Measurements from ENCODE around the gene ACACA. TPM values are rescaled to one million over a fixed set of nuclear protein-coding genes. Genes with fewer than 3 reads are reported as not detected.

Gene ACACA
- total RNA-seq, 1 donor from 2014 or later, result 42.4 TPM

GRCh38 chr17:37386462-37386861 lies 20.2 kb downstream of the ACACA start:
- no peaks in the 10 kb centered on the region for H3K36me3 Mint-ChIP-seq (ENCODE audit: low read depth)
- ChIA-PET CTCF (interaction anchor here (0.9 kb wide), 1 partner anchor 11 kb away, joined by 3 read pairs; no protein-coding TSS in a partner anchor), POLR2A (interaction anchor here (0.7 kb wide), 1 partner anchor 87 kb away, joined by 3 read pairs; no protein-coding TSS in a partner anchor)
- no peak overlapping the region for H3K4me3 Mint-ChIP-seq
- no peaks in the 10 kb centered on the region for H3K4me1 Mint-ChIP-seq
- no peak for DNase-seq
- ATAC-seq (ENCODE audit: low read depth), result no peak
- TF ChIP-seq CTCF (IDR thresholded peaks at IDR 0.05), result no peak
- no peaks in the 10 kb centered on the region for H3K9me3 Mint-ChIP-seq
- intact Hi-C loops (cut with micrococcal nuclease), result no loop called here
- H3K27ac Mint-ChIP-seq, result no peak overlapping the region
- no peaks in the 10 kb centered on the region for H3K27me3 Mint-ChIP-seq

GRCh38 chr17:37385474-37385990 lies 21.1 kb downstream of the ACACA start:
- Mint-ChIP-seq H3K4me3 (no peak overlapping the region), H3K9me3 (no peaks in the 10 kb centered on the region), H3K27ac (no peak overlapping the region), H3K36me3 (ENCODE audit: low read depth) (no peaks in the 10 kb centered on the region), H3K27me3 (no peaks in the 10 kb centered on the region), H3K4me1 (no peaks in the 10 kb centered on the region)
- DNase-seq (no peak), ATAC-seq (ENCODE audit: low read depth) (no peak)
- intact Hi-C loops (cut with micrococcal nuclease), result no loop called here
- ChIA-PET POLR2A (interaction anchor here (0.6 to 0.7 kb wide), 2 partner anchors 27 to 377 kb away, joined by 3 read pairs; no protein-coding TSS in a partner anchor), CTCF (interaction anchor here (1.0 kb wide), 1 partner anchor 12 kb away, joined by 3 read pairs; no protein-coding TSS in a partner anchor)
- TF ChIP-seq CTCF (IDR thresholded peaks at IDR 0.05), result no peak

- ChIA-PET CTCF (interaction anchor here (1.0 kb wide), 1 partner anchor 11 kb away, joined by 3 read pairs; no protein-coding TSS in a partner anchor), POLR2A (interaction anchor here (0.6 to 0.7 kb wide), 2 partner anchors 26 to 378 kb away, joined by 3 read pairs; no protein-coding TSS in a partner anchor)
- Mint-ChIP-seq H3K36me3 (ENCODE audit: low read depth) (no peaks in the 10 kb centered on the region), H3K4me3 (no peak overlapping the region), H3K4me1 (no peaks in the 10 kb centered on the region), H3K27me3 (no peaks in the 10 kb centered on the region), H3K27ac (no peak overlapping the region), H3K9me3 (no peaks in the 10 kb centered on the region)
- no peak for DNase-seq
- no peak for TF ChIP-seq CTCF (IDR thresholded peaks at IDR 0.05)
- no peak for ATAC-seq (ENCODE audit: low read depth)
- intact Hi-C loops (cut with micrococcal nuclease), result no loop called here
These were observed 22.0 kb downstream of the ACACA start for GRCh38 chr17:37384560-37385149.

GRCh38 chr17:37382056-37382455 lies 24.6 kb downstream of the ACACA start:
- Mint-ChIP-seq H3K36me3 (ENCODE audit: low read depth) (no peaks in the 10 kb centered on the region), H3K4me3 (no peak overlapping the region), H3K27ac (no peak overlapping the region), H3K4me1 (no peaks in the 10 kb centered on the region), H3K9me3 (no peaks in the 10 kb centered on the region), H3K27me3 (no peaks in the 10 kb centered on the region)
- POLR2A ChIA-PET, result no interaction called here
- no peak for ATAC-seq (ENCODE audit: low read depth)
- CTCF ChIA-PET, result interaction anchor here (1.7 kb wide), 1 partner anchor 8 kb away, joined by 5 read pairs; no protein-coding TSS in a partner anchor
- intact Hi-C loops (cut with micrococcal nuclease), result no loop called here
- DNase-seq, result no peak
- TF ChIP-seq CTCF (IDR thresholded peaks at IDR 0.05), result no peak

- intact Hi-C loops (cut with micrococcal nuclease), result loop anchor here (10.0 kb wide), 1 partner anchor 439 kb away; no protein-coding TSS in a partner anchor
- H3K27ac Mint-ChIP-seq, result no peak within 1 kb of the TSS
- H3K9me3 Mint-ChIP-seq, result no peaks in the 10 kb centered on the region
- ATAC-seq (ENCODE audit: low read depth) (no peak), DNase-seq (no peak)
- CTCF ChIA-PET, result interaction anchor here (1.0 kb wide), 1 partner anchor 17 kb away, joined by 4 read pairs; no protein-coding TSS in a partner anchor
- H3K4me3 Mint-ChIP-seq, result no peak within 1 kb of the TSS
- TF ChIP-seq CTCF (IDR thresholded peaks at IDR 0.05), result no peak
- POLR2A ChIA-PET, result interaction anchor here (0.6 kb wide), 1 partner anchor 165 kb away, joined by 3 read pairs; no protein-coding TSS in a partner anchor
- H3K27me3 Mint-ChIP-seq, result no peaks in the 10 kb centered on the region
- H3K4me1 Mint-ChIP-seq, result peaks cover 4% of the 10 kb centered on the region
- H3K36me3 Mint-ChIP-seq (ENCODE audit: low read depth), result no peaks in the 10 kb centered on the region
These were observed 30.9 kb downstream of the ACACA start, which contains the start of gene C17orf78 for GRCh38 chr17:37375706-37376105. Gene C17orf78, plus strand, starts transcription at chr17:37375985. Its CDS starts 108 bp downstream, at chr17:37376093.
